SK-N-SH (cell line): Measurements from ENCODE around the gene SMURF1. TPM values are rescaled to one million over a fixed set of nuclear protein-coding genes. Genes with fewer than 3 reads are reported as not detected.

Source experiments
- CTCF ChIA-PET: fragments of 300-600, 350-600 bp; formaldehyde crosslinking; extraction: SDS; loops from one replicate; lab custom pipeline; 2021; lab: Yijun Ruan, JAX
- POLR2A ChIA-PET: fragments of 350-600 bp; sonication (Branson Sonifier 250); formaldehyde crosslinking; extraction: SDS; loops from one replicate; lab custom pipeline; 2020; ENCODE audit warnings: antibody characterized with exemption, inconsistent platforms; lab: Yijun Ruan, JAX
- DNase-seq: peaks from one replicate; pipeline ENCODE4 v3.0.0; 2012
- H2AFZ ChIP-seq: fragments of 200-600 bp; sonication (generic); 2 replicates; pipeline ENCODE4 v1.8.1; 2016; ENCODE audit warnings: antibody characterized with exemption, mild to moderate bottlenecking, low read depth
- H3F3A ChIP-seq: fragments of 200-600 bp; sonication (generic); replicated peaks from 2 replicates; pipeline ENCODE3; 2016; ENCODE audit warnings: antibody characterized with exemption, mild to moderate bottlenecking; ENCODE audit not compliant: insufficient read depth
- H3K27ac ChIP-seq, 2 experiments: fragments of 200-500 bp in 1 of 2; fragments of 200-600 bp in 1 of 2; sonication (Bioruptor generic) in 1 of 2; sonication (generic), shearing (Covaris generic) in 1 of 2; 2 replicates each; pipeline versions ENCODE4 v1.5.1 to v1.6.1; 2014 to 2016; ENCODE audit warnings: low read depth in 2 of 2, inconsistent platforms in 1 of 2, low read length in 1 of 2, mild to moderate bottlenecking in 1 of 2, mixed read lengths in 1 of 2
- H3K27me3 ChIP-seq: fragments of 200-600 bp; sonication (generic), shearing (Covaris generic); 2 replicates; pipeline ENCODE4 v1.6.1; 2016; ENCODE audit warnings: mixed run types; ENCODE audit not compliant: insufficient read depth
- H3K36me3 ChIP-seq, 2 experiments: fragments of 200-500 bp in 1 of 2; fragments of 200-600 bp in 1 of 2; sonication (Bioruptor generic) in 1 of 2; sonication (generic) in 1 of 2; replicated peaks in 1 of 2; 2 replicates each; pipeline versions ENCODE3 to v1.5.1; 2014 to 2016; ENCODE audit warnings: low read length in 1 of 2, mild to moderate bottlenecking in 1 of 2; ENCODE audit not compliant: insufficient read depth in 2 of 2, control insufficient read depth in 1 of 2
- H3K4me1 ChIP-seq, 2 experiments: fragments of 200-500 bp in 1 of 2; fragments of 200-600 bp in 1 of 2; sonication (Bioruptor generic) in 1 of 2; sonication (generic), shearing (Covaris generic) in 1 of 2; 2 replicates each; pipeline versions ENCODE4 v1.5.1 to v1.6.1; 2014 to 2016; ENCODE audit warnings: low read depth in 1 of 2, low read length in 1 of 2, mixed run types in 1 of 2; ENCODE audit not compliant: insufficient read depth in 2 of 2, control insufficient read depth in 1 of 2
- H3K4me2 ChIP-seq: fragments of 200-600 bp; sonication (generic), shearing (Covaris generic); 2 replicates; pipeline ENCODE4 v1.6.1; 2017; ENCODE audit warnings: mixed run types
- H3K4me3 ChIP-seq, 2 experiments: fragments of 200-500 bp in 1 of 2; fragments of 200-600 bp in 1 of 2; sonication (Bioruptor generic) in 1 of 2; sonication (generic), shearing (Covaris generic) in 1 of 2; 2 replicates each; pipeline versions ENCODE4 v1.5.1 to v1.8.1; 2014 to 2016; ENCODE audit warnings: low read depth in 2 of 2, inconsistent platforms in 1 of 2, low read length in 1 of 2, mild to moderate bottlenecking in 1 of 2, mixed read lengths in 1 of 2, moderate library complexity in 1 of 2
- H3K79me2 ChIP-seq: fragments of 200-600 bp; sonication (generic); 2 replicates; pipeline ENCODE4 v1.8.1; 2017; ENCODE audit warnings: mild to moderate bottlenecking; ENCODE audit not compliant: insufficient read depth
- H3K9ac ChIP-seq: fragments of 200-600 bp; sonication (generic); 2 replicates; pipeline ENCODE4 v1.6.1; 2017; ENCODE audit warnings: mixed run types
- H3K9me2 ChIP-seq: fragments of 200-600 bp; sonication (generic); 2 replicates; pipeline ENCODE4 v1.6.1; 2017; ENCODE audit warnings: mixed run types
- H3K9me3 ChIP-seq: fragments of 200-600 bp; sonication (generic); 2 replicates; pipeline ENCODE4 v1.6.1; 2017; ENCODE audit warnings: mixed run types, mild to moderate bottlenecking, moderate library complexity
- H4K20me1 ChIP-seq: fragments of 200-600 bp; sonication (generic); 2 replicates; pipeline ENCODE4 v1.6.1; 2017; ENCODE audit warnings: mild to moderate bottlenecking, mixed run types; ENCODE audit not compliant: insufficient read depth
- CHD2 ChIP-seq: fragments of 150-350 bp; IDR thresholded peaks from 2 replicates; pipeline ENCODE4 v1.6.1; 2018; ENCODE audit warnings: low read length; ENCODE audit not compliant: partially characterized antibody
- CTCF ChIP-seq: fragments of 200-600 bp; sonication (generic); IDR thresholded peaks from 2 replicates; pipeline ENCODE4 v1.6.1; 2017; ENCODE audit warnings: antibody characterized with exemption, mild to moderate bottlenecking, moderate library complexity
- ELF1 ChIP-seq: IDR thresholded peaks from 2 replicates; pipeline ENCODE4 v1.4.0; 2012
- EP300 ChIP-seq, 2 experiments: IDR thresholded peaks; 2 replicates each; pipeline versions ENCODE4 v1.4.0 to v1.6.1; 2012; ENCODE audit warnings: borderline replicate concordance in 1 of 2, low read depth in 1 of 2, low read length in 1 of 2
- FOSL2 ChIP-seq: IDR thresholded peaks from 2 replicates; pipeline ENCODE4 v1.4.0; 2012; ENCODE audit warnings: low read depth, mild to moderate bottlenecking, moderate library complexity, borderline replicate concordance
- FOXM1 ChIP-seq: IDR thresholded peaks from 2 replicates; pipeline ENCODE4 v1.4.0; 2012; ENCODE audit warnings: low read depth, mild to moderate bottlenecking
- MEF2A ChIP-seq: IDR thresholded peaks from 2 replicates; pipeline ENCODE4 v1.4.0; 2012; ENCODE audit warnings: low read depth, borderline replicate concordance
- MXI1 ChIP-seq: IDR thresholded peaks from 2 replicates; pipeline ENCODE4 v1.6.1; 2012; ENCODE audit warnings: mild to moderate bottlenecking, low read depth, low read length, improper control_type of control experiment
- NRF1 ChIP-seq: IDR thresholded peaks from 2 replicates; pipeline ENCODE4 v1.6.1; 2012; ENCODE audit warnings: low read depth, mild to moderate bottlenecking, low read length
- POLR2AphosphoS5 ChIP-seq: IDR thresholded peaks from 2 replicates; pipeline ENCODE4 v1.6.1; 2012; ENCODE audit warnings: low read depth, low read length
- RCOR1 ChIP-seq: fragments of 150-350 bp; IDR thresholded peaks from 2 replicates; pipeline ENCODE4 v1.6.1; 2017; ENCODE audit warnings: antibody characterized with exemption, low read length
- RFX5 ChIP-seq: IDR thresholded peaks from 2 replicates; pipeline ENCODE4 v1.6.1; 2012; ENCODE audit warnings: mild to moderate bottlenecking, improper control_type of control experiment, low read length
- RXRA ChIP-seq: IDR thresholded peaks from 2 replicates; pipeline ENCODE4 v1.4.0; 2012; ENCODE audit warnings: low read depth, mild to moderate bottlenecking, borderline replicate concordance
- SIN3A ChIP-seq: IDR thresholded peaks from 2 replicates; pipeline ENCODE4 v1.6.1; 2012; ENCODE audit warnings: low read depth, mild to moderate bottlenecking, low read length, moderate library complexity, borderline replicate concordance
- TEAD4 ChIP-seq: IDR thresholded peaks from 2 replicates; pipeline ENCODE4 v1.4.0; 2012; ENCODE audit warnings: mild to moderate bottlenecking, borderline replicate concordance; ENCODE audit not compliant: insufficient read depth
- YY1 ChIP-seq: IDR thresholded peaks from 2 replicates; pipeline ENCODE4 v1.4.0; 2012; ENCODE audit warnings: low read depth, mild to moderate bottlenecking
- polyA plus RNA-seq, 3 experiments: library from polyadenylated mRNA; depleted of rRNA; stranded (reverse); fragments of >200 nt; gene quantifications; 2 replicates each; pipeline ENCODE4 v1.2.3, GENCODE V29; 2012
- TF ChIP-seq, protein P1 (sequence below): IDR thresholded peaks from 2 replicates; pipeline ENCODE4 v1.4.0; 2012; ENCODE audit warnings: low read depth, borderline replicate concordance
- TF ChIP-seq, protein P2 (sequence below): IDR thresholded peaks from 2 replicates; pipeline ENCODE4; 2012
- TF ChIP-seq, protein P3 (sequence below): fragments of 150-350 bp; IDR thresholded peaks from 2 replicates; pipeline ENCODE4 v1.6.1; 2017; ENCODE audit warnings: antibody characterized with exemption, low read length, low read depth, borderline replicate concordance
- TF ChIP-seq, protein P4 (sequence below): fragments of 150-350 bp; IDR thresholded peaks from 2 replicates; pipeline ENCODE4 v1.6.1; 2016; ENCODE audit warnings: mild to moderate bottlenecking, low read depth, low read length

SMURF1 gene
- polyA plus RNA-seq, 1 of the 3 experiments (the other 2 are of a cell fraction), result 12.9 TPM

GRCh38 chr7:98985945-98986344 is 158.0 kb downstream of the SMURF1 start:
- H3F3A ChIP-seq, result no peaks in the 10 kb centered on the region
- H3K79me2 ChIP-seq, result no peaks in the 10 kb centered on the region
- peaks cover 77 to 94% of the 10 kb centered on the region in 2 experiments for H3K36me3 ChIP-seq
- no peak overlapping the region for H3K4me3 ChIP-seq
- no peak overlapping the region for H3K4me2 ChIP-seq
- H3K4me1 ChIP-seq, result no peaks in the 10 kb centered on the region
- no peak overlapping the region for H3K9ac ChIP-seq
- DNase-seq, result no peak
- TF ChIP-seq EP300 (IDR thresholded peaks at IDR 0.05; ENCODE audit: borderline replicate concordance in 1 of 2, low read depth in 1 of 2, low read length in 1 of 2) (no peak), CHD2 (no peak), RFX5 (no peak), ELF1 (no peak), MEF2A (no peak), FOXM1 (no peak), NRF1 (no peak), FOSL2 (no peak), RXRA (no peak), YY1 (no peak), RCOR1 (no peak), CTCF (no peak), MXI1 (no peak), SIN3A (no peak), POLR2AphosphoS5 (no peak), TEAD4 (no peak)
- TF ChIP-seq, protein P1, sequence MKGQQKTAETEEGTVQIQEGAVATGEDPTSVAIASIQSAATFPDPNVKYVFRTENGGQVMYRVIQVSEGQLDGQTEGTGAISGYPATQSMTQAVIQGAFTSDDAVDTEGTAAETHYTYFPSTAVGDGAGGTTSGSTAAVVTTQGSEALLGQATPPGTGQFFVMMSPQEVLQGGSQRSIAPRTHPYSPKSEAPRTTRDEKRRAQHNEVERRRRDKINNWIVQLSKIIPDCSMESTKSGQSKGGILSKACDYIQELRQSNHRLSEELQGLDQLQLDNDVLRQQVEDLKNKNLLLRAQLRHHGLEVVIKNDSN, result no peak
- TF ChIP-seq, protein P2, sequence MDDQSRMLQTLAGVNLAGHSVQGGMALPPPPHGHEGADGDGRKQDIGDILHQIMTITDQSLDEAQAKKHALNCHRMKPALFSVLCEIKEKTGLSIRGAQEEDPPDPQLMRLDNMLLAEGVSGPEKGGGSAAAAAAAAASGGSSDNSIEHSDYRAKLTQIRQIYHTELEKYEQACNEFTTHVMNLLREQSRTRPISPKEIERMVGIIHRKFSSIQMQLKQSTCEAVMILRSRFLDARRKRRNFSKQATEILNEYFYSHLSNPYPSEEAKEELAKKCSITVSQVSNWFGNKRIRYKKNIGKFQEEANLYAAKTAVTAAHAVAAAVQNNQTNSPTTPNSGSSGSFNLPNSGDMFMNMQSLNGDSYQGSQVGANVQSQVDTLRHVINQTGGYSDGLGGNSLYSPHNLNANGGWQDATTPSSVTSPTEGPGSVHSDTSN, result no peak
- TF ChIP-seq, protein P3, sequence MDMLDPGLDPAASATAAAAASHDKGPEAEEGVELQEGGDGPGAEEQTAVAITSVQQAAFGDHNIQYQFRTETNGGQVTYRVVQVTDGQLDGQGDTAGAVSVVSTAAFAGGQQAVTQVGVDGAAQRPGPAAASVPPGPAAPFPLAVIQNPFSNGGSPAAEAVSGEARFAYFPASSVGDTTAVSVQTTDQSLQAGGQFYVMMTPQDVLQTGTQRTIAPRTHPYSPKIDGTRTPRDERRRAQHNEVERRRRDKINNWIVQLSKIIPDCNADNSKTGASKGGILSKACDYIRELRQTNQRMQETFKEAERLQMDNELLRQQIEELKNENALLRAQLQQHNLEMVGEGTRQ, result no peak
- TF ChIP-seq, protein P4, sequence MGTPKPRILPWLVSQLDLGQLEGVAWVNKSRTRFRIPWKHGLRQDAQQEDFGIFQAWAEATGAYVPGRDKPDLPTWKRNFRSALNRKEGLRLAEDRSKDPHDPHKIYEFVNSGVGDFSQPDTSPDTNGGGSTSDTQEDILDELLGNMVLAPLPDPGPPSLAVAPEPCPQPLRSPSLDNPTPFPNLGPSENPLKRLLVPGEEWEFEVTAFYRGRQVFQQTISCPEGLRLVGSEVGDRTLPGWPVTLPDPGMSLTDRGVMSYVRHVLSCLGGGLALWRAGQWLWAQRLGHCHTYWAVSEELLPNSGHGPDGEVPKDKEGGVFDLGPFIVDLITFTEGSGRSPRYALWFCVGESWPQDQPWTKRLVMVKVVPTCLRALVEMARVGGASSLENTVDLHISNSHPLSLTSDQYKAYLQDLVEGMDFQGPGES, result no peak
- POLR2A ChIA-PET, result no interaction called here
- H3K27ac ChIP-seq, result no peak overlapping the region
- no peaks in the 10 kb centered on the region for H3K9me2 ChIP-seq
- H3K27me3 ChIP-seq, result no peaks in the 10 kb centered on the region
- no peaks in the 10 kb centered on the region for H3K9me3 ChIP-seq
- H4K20me1 ChIP-seq, result no peaks in the 10 kb centered on the region
- CTCF ChIA-PET, result interaction anchor here (1.4 to 1.8 kb wide), 2 partner anchors 8 to 327 kb away, joined by 4 to 5 read pairs; no protein-coding TSS in a partner anchor
- no peak overlapping the region for H2AFZ ChIP-seq
